Measurements from ENCODE around the gene ZBTB40.

DNA sequence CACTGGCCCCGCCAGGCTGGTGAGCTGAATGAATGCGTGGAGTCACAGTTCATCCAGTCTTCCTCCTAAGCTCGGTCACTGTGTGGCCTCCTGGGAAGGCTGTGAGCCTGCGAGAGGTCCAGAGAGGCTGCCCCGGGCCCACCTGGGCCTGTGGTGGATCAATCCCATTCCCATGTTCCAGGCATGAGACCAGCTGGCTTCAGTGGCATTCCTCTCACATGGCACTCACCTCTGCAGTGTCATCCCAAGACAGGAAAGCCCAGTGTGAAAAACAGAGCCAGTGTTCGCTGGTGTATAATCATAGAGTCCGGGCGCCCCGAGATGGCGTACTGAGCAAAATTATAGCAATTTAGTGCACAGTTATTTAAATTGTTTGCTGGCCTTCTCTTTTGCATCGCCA is 74.0 kb downstream of the ZBTB40 start:
- no peak for TF ChIP-seq CTCF (IDR thresholded peaks at IDR 0.05)
- TF ChIP-seq POLR2A (IDR thresholded peaks at IDR 0.05), result no peak
